Bronchial epithelial cell (primary cell): Measurements from ENCODE around the gene LRTM2. TPM values are rescaled to one million over a fixed set of nuclear protein-coding genes. Genes with fewer than 3 reads are reported as not detected.

Experiments used
- DNase-seq: peaks from one replicate; pipeline ENCODE4 v3.0.0-alpha.2; 2010; ENCODE audit warnings: low read depth
- FAIRE-seq: peaks from 2 replicates; lab custom pipeline; 2011; peaks lifted over from hg19 to GRCh38; lab: Jason Lieb, UNC
- H3K27me3 ChIP-seq: 2 replicates; pipeline ENCODE4 v1.5.1; 2011; ENCODE audit warnings: low read length; ENCODE audit not compliant: control insufficient read depth, insufficient read depth
- H3K36me3 ChIP-seq: 2 replicates; pipeline ENCODE4 v1.5.1; 2011; ENCODE audit warnings: low read length; ENCODE audit not compliant: control insufficient read depth, insufficient read depth
- H3K4me3 ChIP-seq: 2 replicates; pipeline ENCODE4 v1.5.1; 2011; ENCODE audit warnings: mild to moderate bottlenecking, low read depth, low read length, control low read depth
- total RNA-seq: library from RNA; depleted of rRNA; stranded (reverse); fragments of >200 nt; gene quantifications from 2 replicates; pipeline ENCODE4 v1.2.1, GENCODE V29; 2014
- TF ChIP-seq, protein P1 (sequence below): IDR thresholded peaks from 2 replicates; pipeline ENCODE4 v1.5.1; 2011; ENCODE audit warnings: mild to moderate bottlenecking, moderate library complexity, low read length, control low read depth, inconsistent platforms; ENCODE audit not compliant: insufficient read depth, severe bottlenecking

Gene LRTM2
- total RNA-seq, 1 donor from 2014 or later = not detected

DNA sequence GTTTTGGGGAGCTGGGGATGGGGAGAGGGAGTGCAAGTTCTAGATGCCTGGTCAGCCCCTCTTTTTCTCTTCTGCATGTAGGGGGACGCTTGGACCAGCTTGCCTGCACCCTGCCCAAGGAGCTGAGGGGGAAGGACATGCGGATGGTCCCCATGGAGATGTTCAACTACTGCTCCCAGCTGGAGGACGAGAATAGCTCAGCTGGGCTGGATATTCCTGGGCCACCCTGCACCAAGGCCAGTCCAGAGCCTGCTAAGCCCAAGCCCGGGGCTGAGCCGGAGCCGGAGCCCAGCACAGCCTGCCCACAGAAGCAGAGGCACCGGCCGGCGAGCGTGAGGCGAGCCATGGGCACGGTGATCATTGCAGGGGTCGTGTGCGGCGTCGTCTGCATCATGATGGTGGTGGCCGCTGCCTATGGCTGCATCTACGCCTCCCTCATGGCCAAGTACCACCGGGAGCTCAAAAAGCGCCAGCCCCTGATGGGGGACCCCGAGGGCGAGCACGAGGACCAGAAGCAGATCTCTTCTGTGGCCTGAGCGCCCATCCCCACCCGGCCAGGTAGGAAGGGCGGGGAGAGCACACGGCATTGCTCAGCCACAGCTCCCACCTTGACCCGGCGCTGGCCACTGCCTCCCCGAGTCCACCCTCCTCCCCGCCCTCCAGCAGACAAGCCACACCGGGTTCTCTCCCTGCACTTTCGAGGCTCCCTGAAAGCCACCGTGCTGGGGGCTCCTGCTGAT lies 14.0 kb downstream of the LRTM2 start:
- no peaks in the 10 kb centered on the region for H3K27me3 ChIP-seq
- DNase-seq = no peak
- TF ChIP-seq, protein P1, sequence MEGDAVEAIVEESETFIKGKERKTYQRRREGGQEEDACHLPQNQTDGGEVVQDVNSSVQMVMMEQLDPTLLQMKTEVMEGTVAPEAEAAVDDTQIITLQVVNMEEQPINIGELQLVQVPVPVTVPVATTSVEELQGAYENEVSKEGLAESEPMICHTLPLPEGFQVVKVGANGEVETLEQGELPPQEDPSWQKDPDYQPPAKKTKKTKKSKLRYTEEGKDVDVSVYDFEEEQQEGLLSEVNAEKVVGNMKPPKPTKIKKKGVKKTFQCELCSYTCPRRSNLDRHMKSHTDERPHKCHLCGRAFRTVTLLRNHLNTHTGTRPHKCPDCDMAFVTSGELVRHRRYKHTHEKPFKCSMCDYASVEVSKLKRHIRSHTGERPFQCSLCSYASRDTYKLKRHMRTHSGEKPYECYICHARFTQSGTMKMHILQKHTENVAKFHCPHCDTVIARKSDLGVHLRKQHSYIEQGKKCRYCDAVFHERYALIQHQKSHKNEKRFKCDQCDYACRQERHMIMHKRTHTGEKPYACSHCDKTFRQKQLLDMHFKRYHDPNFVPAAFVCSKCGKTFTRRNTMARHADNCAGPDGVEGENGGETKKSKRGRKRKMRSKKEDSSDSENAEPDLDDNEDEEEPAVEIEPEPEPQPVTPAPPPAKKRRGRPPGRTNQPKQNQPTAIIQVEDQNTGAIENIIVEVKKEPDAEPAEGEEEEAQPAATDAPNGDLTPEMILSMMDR = no peak
- no peak for FAIRE-seq
- no peak overlapping the region for H3K4me3 ChIP-seq
- H3K36me3 ChIP-seq = no peaks in the 10 kb centered on the region

DNA sequence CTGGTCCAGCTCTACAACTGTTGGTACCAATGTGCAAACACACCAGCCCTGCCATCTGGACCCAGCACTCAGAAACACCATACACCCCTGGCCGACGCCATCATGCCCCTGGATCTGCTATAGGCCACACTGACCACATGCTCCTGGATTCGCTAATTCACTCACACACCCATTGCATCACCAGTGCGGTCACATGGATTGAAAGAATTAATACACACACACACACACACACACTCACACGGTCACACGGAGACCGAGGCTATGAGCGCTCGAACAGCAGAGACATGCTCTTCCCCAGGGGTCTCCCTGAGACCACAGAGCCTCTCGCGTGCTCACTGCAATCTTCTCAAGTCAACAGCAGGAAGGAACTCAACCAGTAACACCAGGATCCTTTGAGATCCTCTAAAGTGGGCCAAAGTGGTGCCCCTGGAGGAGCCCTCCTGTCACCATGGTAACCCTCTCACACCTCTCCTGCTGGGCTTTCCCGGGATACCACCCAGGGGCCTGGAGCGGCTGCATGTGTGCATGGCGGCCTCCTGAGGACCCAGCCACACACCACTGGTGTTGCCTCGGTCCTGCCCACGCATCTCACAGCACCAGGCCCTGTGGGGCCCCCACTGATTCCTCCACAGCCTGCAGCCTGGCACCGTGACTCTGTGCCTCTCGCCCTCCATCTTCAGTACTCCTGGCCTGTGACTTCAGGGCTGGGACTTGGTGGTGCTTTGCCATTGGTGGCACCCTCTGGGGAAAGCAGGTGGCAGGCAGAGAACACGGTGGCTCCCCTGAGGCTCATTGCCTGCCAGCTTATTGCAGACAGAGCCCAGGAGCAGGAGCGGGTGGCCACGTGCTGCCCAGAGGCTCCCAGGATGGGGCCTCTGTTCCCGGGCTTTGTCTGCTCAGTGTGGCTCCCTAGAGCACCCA lies 15.1 kb downstream of the LRTM2 start:
- no peaks in the 10 kb centered on the region for H3K36me3 ChIP-seq
- DNase-seq (no peak), FAIRE-seq (no peak)
- H3K4me3 ChIP-seq = no peak overlapping the region
- no peaks in the 10 kb centered on the region for H3K27me3 ChIP-seq
- TF ChIP-seq, protein P1 = no peak

DNA sequence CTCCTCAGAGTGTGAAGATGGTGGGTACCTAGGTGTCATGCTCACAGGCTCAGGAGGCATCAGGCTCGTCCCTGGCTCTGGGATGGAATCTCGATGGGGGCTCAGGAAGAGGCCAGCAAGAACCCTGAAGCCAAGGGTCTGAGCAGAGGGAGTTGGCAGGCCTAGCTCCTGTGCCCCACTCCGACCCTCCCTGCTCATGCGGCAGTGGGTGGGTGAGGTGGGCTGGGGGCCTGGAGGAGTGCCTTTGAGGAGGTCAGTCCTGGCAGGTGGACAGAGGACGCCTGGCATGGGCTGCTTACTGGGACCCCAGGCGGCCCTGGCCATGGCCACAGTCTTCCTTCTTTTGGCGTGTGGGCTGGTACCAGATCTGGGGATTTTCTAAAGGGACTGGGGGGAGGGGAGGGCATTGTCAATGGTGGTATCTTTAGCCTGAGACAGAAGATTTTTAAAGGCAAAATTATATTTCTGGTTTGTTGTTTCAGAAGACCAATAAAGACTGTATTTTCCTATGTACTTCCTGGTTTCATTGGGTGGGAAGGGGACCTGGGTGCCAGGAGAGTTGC lies 16.0 kb downstream of the LRTM2 start:
- no peak overlapping the region for H3K4me3 ChIP-seq
- TF ChIP-seq, protein P1 = no peak
- H3K27me3 ChIP-seq = no peaks in the 10 kb centered on the region
- FAIRE-seq (no peak), DNase-seq (no peak)
- H3K36me3 ChIP-seq = no peaks in the 10 kb centered on the region

DNA sequence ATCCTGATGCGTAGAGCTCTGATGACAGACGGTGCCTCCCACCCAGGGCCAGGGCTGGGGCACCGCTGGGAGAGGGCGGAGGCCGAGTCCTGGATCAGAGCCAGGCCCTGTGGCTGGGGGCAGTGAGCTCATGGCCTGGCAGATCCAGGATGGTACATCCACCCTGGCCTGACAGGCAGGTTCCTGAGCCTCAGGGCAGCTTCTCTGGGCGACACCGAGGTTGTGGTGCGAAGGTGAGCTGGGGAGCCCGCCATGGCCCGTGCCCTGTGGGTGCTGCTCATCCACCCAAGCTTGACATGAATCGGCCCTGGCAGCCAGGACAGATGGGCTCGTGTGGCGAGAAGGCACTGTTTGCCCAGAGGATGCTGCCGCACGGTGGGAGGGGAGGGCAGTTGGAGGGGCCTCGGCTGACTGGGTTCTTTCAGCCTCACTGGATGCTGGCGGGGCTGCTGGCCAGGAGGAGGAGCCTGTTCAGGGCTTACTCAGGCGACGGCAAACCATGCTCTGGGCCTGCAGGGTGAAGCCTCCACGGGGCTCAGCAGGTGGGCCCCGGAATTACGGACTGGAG lies 16.6 kb downstream of the LRTM2 start:
- H3K36me3 ChIP-seq = no peaks in the 10 kb centered on the region
- FAIRE-seq (no peak), DNase-seq (no peak)
- TF ChIP-seq, protein P1 = no peak
- no peak overlapping the region for H3K4me3 ChIP-seq
- H3K27me3 ChIP-seq = no peaks in the 10 kb centered on the region

DNA sequence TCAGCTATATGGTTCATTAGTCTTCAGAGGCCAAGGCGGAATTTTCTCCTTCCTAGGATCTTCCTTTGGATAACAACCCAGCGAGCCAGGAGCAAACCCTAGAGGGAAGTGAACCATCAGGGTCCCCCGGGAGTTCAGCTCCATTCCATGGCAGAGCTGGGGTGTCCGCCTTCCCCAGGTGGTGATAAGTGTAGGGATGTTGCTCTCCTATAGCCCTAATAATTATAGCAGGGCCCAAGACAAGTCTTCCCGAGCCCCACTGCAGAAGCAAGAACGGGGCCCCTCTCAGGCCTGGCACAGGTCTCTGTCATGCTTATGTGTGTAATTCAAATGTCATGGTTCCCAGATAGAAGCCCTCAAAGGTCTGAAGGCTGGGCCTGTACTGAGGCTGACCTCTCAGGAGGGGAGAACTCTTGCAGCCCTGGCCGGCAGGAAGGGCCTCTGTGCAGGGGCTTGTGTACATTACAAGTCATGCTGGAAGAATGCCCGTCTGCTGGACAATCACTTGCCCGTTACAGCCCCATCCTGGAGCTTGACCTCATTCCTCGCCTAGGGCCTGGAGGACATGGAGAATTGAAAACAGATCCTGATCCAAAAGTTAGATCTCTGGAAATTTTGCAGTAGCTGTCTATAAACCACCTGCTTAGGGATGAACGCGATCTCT lies 17.3 kb downstream of the LRTM2 start:
- H3K4me3 ChIP-seq = no peak overlapping the region
- TF ChIP-seq, protein P1 = no peak
- DNase-seq (no peak), FAIRE-seq (no peak)
- H3K27me3 ChIP-seq = no peaks in the 10 kb centered on the region
- H3K36me3 ChIP-seq = no peaks in the 10 kb centered on the region
